T-helper 1 cell treated with Interleukin-12 subunit alpha and Interleukin-12 subunit beta and Interleukin-4 antibody, amounts not matched to agents 30 μg/mL and 1 μg/mL, for 36 hours (primary cell): ENCODE results near the gene RPL31.

Experiments
- H3K27ac Mint-ChIP-seq: one replicate; pipeline ENCODE4 v1.8.0; 2021; ENCODE audit warnings: mild to moderate bottlenecking, mixed read lengths
- H3K27me3 Mint-ChIP-seq: one replicate; pipeline ENCODE4 v1.8.0; 2021; ENCODE audit warnings: low read depth, mixed read lengths
- H3K36me3 Mint-ChIP-seq: one replicate; pipeline ENCODE4 v1.8.0; 2021; ENCODE audit warnings: low read depth, mixed read lengths
- H3K4me1 Mint-ChIP-seq: one replicate; pipeline ENCODE4 v1.8.0; 2021; ENCODE audit warnings: low read depth, mixed read lengths
- H3K4me3 Mint-ChIP-seq: one replicate; pipeline ENCODE4 v1.8.0; 2021; ENCODE audit warnings: mild to moderate bottlenecking, moderate library complexity, mixed read lengths
- H3K9me3 Mint-ChIP-seq: one replicate; pipeline ENCODE4 v1.8.0; 2021; ENCODE audit warnings: mixed read lengths

The RPL31 gene

GRCh38 chr2:100967716-100968115 lies 34.4 kb upstream of the RPL31 start:
- Mint-ChIP-seq H3K27me3 (no peaks in the 10 kb centered on the region), H3K27ac (no peak overlapping the region), H3K4me3 (no peak overlapping the region), H3K4me1 (peaks cover 5% of the 10 kb centered on the region), H3K36me3 (no peaks in the 10 kb centered on the region), H3K9me3 (no peaks in the 10 kb centered on the region)

GRCh38 chr2:100968146-100969145 lies 33.6 kb upstream of the RPL31 start:
- H3K36me3 Mint-ChIP-seq: no peaks in the 10 kb centered on the region
- no peaks in the 10 kb centered on the region for H3K27me3 Mint-ChIP-seq
- H3K4me1 Mint-ChIP-seq: peaks cover 5% of the 10 kb centered on the region
- no peak overlapping the region for H3K27ac Mint-ChIP-seq
- H3K9me3 Mint-ChIP-seq: no peaks in the 10 kb centered on the region
- H3K4me3 Mint-ChIP-seq: no peak overlapping the region

- Mint-ChIP-seq H3K4me1 (no peaks in the 10 kb centered on the region), H3K9me3 (no peaks in the 10 kb centered on the region), H3K27me3 (no peaks in the 10 kb centered on the region), H3K4me3 (no peak overlapping the region), H3K36me3 (no peaks in the 10 kb centered on the region), H3K27ac (no peak overlapping the region)
These were observed 32.1 kb upstream of the RPL31 start for GRCh38 chr2:100969998-100970397.

GRCh38 chr2:100971221-100971620 lies 30.9 kb upstream of the RPL31 start:
- no peaks in the 10 kb centered on the region for H3K27me3 Mint-ChIP-seq
- H3K36me3 Mint-ChIP-seq: no peaks in the 10 kb centered on the region
- H3K4me3 Mint-ChIP-seq: no peak overlapping the region
- no peaks in the 10 kb centered on the region for H3K4me1 Mint-ChIP-seq
- H3K9me3 Mint-ChIP-seq: no peaks in the 10 kb centered on the region
- H3K27ac Mint-ChIP-seq: no peak overlapping the region

- Mint-ChIP-seq H3K27me3 (no peaks in the 10 kb centered on the region), H3K27ac (no peak overlapping the region)
These were observed 29.6 kb upstream of the RPL31 start for GRCh38 chr2:100972452-100972851.

GRCh38 chr2:100974712-100975520 lies 27.2 kb upstream of the RPL31 start:
- Mint-ChIP-seq H3K9me3 (no peaks in the 10 kb centered on the region), H3K4me3 (no peak overlapping the region), H3K36me3 (no peaks in the 10 kb centered on the region), H3K27me3 (no peaks in the 10 kb centered on the region), H3K4me1 (no peaks in the 10 kb centered on the region), H3K27ac (no peak overlapping the region)

More at GRCh38 chr2:100972452-100972851, 29.6 kb upstream of the RPL31 start:
- H3K4me1 Mint-ChIP-seq: no peaks in the 10 kb centered on the region
- no peaks in the 10 kb centered on the region for H3K9me3 Mint-ChIP-seq
- H3K4me3 Mint-ChIP-seq: no peak overlapping the region
- H3K36me3 Mint-ChIP-seq: no peaks in the 10 kb centered on the region

- Mint-ChIP-seq H3K4me3 (no peak overlapping the region), H3K9me3 (no peaks in the 10 kb centered on the region), H3K36me3 (no peaks in the 10 kb centered on the region), H3K4me1 (no peaks in the 10 kb centered on the region), H3K27ac (no peak overlapping the region), H3K27me3 (no peaks in the 10 kb centered on the region)
These were observed 26.6 kb upstream of the RPL31 start for GRCh38 chr2:100975521-100975785.

DNA sequence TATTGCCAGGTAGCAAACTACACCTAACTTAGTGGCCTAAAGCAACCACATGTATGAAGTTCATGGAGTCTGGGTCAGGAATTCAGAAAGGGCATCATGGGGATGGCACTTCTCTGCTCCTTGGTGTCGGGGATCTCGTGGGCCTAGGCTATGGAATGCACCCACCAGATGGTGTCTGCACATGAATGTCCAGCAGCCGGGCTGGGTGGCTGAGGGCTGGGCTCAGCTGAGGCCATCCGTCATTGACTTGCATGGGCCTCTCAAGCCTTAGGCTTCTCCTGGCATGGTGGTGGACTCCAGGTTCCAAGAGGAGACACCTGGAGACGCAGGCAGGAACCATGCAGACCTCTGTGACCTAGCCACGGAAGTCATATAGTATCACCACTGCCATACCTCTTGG lies 26.0 kb upstream of the RPL31 start:
- no peaks in the 10 kb centered on the region for H3K27me3 Mint-ChIP-seq
- H3K4me3 Mint-ChIP-seq: no peak overlapping the region
- H3K9me3 Mint-ChIP-seq: no peaks in the 10 kb centered on the region
- H3K4me1 Mint-ChIP-seq: no peaks in the 10 kb centered on the region
- H3K27ac Mint-ChIP-seq: no peak overlapping the region
- H3K36me3 Mint-ChIP-seq: no peaks in the 10 kb centered on the region

DNA sequence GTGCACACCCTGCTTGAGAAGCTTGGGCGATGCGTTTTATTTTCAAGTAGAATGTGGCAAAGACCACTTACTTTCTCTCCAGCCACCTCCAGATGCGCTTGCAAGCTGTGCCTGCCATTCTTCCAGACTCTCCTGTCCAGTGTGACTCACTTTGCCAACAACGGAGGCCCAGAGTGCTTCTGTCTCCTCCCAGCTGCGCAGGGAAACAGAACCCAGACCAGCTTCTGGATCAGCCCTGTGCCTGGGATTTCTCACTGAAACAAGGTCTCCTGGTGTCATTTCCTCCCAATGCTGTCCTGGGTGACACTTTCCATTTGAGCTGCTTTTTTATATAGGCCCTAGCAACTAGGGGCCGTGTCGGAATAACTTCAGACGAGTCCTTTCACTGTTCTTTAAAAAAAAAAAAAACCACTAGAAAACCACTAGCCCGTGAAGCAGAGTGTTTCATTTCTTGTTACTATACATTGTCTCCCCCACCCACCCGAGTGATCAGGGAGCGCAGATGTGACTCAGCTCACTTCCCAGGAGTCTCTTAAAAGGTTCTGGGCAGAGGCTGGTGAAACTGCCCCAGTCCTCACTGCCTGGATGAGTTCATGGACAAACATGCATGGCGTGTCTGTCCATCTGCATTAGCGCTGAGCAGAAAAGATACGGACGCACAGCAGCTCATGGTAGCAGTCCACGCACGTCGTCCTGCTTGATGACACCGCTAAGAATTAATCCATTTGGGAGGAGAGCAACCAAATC lies 25.3 kb upstream of the RPL31 start:
- Mint-ChIP-seq H3K4me1 (no peaks in the 10 kb centered on the region), H3K36me3 (no peaks in the 10 kb centered on the region), H3K4me3 (no peak overlapping the region), H3K9me3 (no peaks in the 10 kb centered on the region), H3K27ac (no peak overlapping the region), H3K27me3 (no peaks in the 10 kb centered on the region)

- no peaks in the 10 kb centered on the region for H3K27me3 Mint-ChIP-seq
- no peaks in the 10 kb centered on the region for H3K36me3 Mint-ChIP-seq
- no peak overlapping the region for H3K27ac Mint-ChIP-seq
- no peaks in the 10 kb centered on the region for H3K4me1 Mint-ChIP-seq
- H3K4me3 Mint-ChIP-seq: no peak overlapping the region
- H3K9me3 Mint-ChIP-seq: no peaks in the 10 kb centered on the region
These were observed 24.6 kb upstream of the RPL31 start for GRCh38 chr2:100977511-100977910.

GRCh38 chr2:100978582-100979191 lies 23.4 kb upstream of the RPL31 start:
- no peak overlapping the region for H3K27ac Mint-ChIP-seq
- H3K4me1 Mint-ChIP-seq: no peaks in the 10 kb centered on the region
- H3K4me3 Mint-ChIP-seq: no peak overlapping the region
- no peaks in the 10 kb centered on the region for H3K27me3 Mint-ChIP-seq
- H3K9me3 Mint-ChIP-seq: no peaks in the 10 kb centered on the region
- no peaks in the 10 kb centered on the region for H3K36me3 Mint-ChIP-seq

GRCh38 chr2:100980046-100980445 lies 22.0 kb upstream of the RPL31 start:
- no peaks in the 10 kb centered on the region for H3K36me3 Mint-ChIP-seq
- no peaks in the 10 kb centered on the region for H3K27me3 Mint-ChIP-seq
- H3K27ac Mint-ChIP-seq: no peak overlapping the region
- peaks cover 2% of the 10 kb centered on the region for H3K4me1 Mint-ChIP-seq
- H3K4me3 Mint-ChIP-seq: no peak overlapping the region
- no peaks in the 10 kb centered on the region for H3K9me3 Mint-ChIP-seq

DNA sequence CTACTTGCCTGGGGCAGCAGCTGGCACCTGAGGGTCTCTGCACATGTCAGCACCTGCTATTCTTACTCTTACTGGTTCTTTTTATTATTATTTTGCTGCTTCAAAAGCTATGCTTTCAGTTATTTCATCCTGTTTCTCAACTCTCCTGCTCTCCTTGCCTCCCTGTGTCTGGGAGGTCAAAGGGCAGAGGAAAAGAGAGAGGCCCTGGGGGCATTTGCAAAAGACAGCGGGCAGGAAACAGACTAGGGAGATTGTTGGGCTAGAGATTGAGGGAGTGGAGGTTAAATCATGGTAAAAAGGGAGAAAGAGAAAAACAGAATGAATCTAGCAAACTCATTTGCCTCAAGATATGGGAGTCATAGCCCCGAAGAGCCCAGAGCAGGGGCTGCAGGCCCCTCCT lies 21.1 kb upstream of the RPL31 start:
- H3K27ac Mint-ChIP-seq: no peak overlapping the region
- H3K4me3 Mint-ChIP-seq: no peak overlapping the region
- peaks cover 2% of the 10 kb centered on the region for H3K4me1 Mint-ChIP-seq
- no peaks in the 10 kb centered on the region for H3K9me3 Mint-ChIP-seq
- H3K27me3 Mint-ChIP-seq: no peaks in the 10 kb centered on the region
- no peaks in the 10 kb centered on the region for H3K36me3 Mint-ChIP-seq

DNA sequence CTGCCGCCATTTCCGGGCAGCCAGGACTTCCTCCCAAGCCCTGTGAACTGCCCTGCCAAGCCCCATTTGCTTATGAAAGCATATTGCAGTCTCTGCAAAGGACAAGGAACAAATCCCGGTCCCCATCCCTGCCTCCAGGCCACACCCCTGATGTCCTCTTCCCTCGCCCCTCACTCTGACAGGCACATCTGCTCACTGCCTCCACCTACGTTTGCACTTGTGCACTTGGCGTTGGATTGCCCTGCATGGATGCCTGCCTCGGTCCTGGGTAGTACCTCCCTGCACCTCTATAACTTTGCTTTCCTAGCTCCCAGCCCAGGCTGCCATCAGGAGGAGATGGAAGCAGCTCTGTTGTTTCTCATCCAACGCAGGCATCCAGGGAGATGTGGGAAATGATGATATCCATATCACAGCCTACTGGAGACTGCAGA lies 19.6 kb upstream of the RPL31 start:
- no peaks in the 10 kb centered on the region for H3K9me3 Mint-ChIP-seq
- H3K27ac Mint-ChIP-seq: no peak overlapping the region
- no peak overlapping the region for H3K4me3 Mint-ChIP-seq
- no peaks in the 10 kb centered on the region for H3K36me3 Mint-ChIP-seq
- peaks cover 2% of the 10 kb centered on the region for H3K4me1 Mint-ChIP-seq
- H3K27me3 Mint-ChIP-seq: no peaks in the 10 kb centered on the region
